NT2/D1 (cell line): Measurements from ENCODE around the gene CELSR1.

ENCODE experiments used
- DNase-seq: peaks from one replicate; pipeline ENCODE4 v3.0.0-alpha.2; 2011; ENCODE audit warnings: low read depth, low spot score
- H3K27me3 ChIP-seq: 2 replicates; pipeline ENCODE4 v1.6.0; 2011; ENCODE audit warnings: mild to moderate bottlenecking; ENCODE audit not compliant: insufficient read length, insufficient read depth
- H3K36me3 ChIP-seq: 2 replicates; pipeline ENCODE4 v1.6.1; 2011; ENCODE audit warnings: mild to moderate bottlenecking, low read length, mixed read lengths; ENCODE audit not compliant: insufficient read depth, insufficient read length
- H3K4me1 ChIP-seq: 2 replicates; pipeline ENCODE4 v1.5.1; 2011; ENCODE audit not compliant: insufficient read depth, insufficient read length
- H3K4me3 ChIP-seq: 2 replicates; pipeline ENCODE4 v1.5.1; 2011; ENCODE audit warnings: low read depth; ENCODE audit not compliant: insufficient read length
- H3K9ac ChIP-seq: 2 replicates; pipeline ENCODE4 v1.6.0; 2011; ENCODE audit warnings: low read depth; ENCODE audit not compliant: insufficient read length
- H3K9me3 ChIP-seq: 2 replicates; pipeline ENCODE4 v1.5.1; 2011; ENCODE audit warnings: mild to moderate bottlenecking, low read length; ENCODE audit not compliant: insufficient read depth
- SUZ12 ChIP-seq: IDR thresholded peaks from 2 replicates; pipeline ENCODE4 v1.6.1; 2011; ENCODE audit not compliant: insufficient read length, insufficient read depth; ENCODE audit errors: extremely low read depth
- YY1 ChIP-seq: IDR thresholded peaks from 2 replicates; pipeline ENCODE4 v1.6.1; 2011; ENCODE audit not compliant: insufficient read length, insufficient read depth
- ZNF274 ChIP-seq: IDR thresholded peaks from 2 replicates; pipeline ENCODE4 v1.6.1; 2011; ENCODE audit warnings: mild to moderate bottlenecking, low read depth, low read length

The CELSR1 gene

GRCh38 chr22:46340676-46341075 is 196.7 kb downstream of the CELSR1 start:
- no peak for TF ChIP-seq ZNF274
- TF ChIP-seq SUZ12, result no peak
- TF ChIP-seq YY1, result no peak
- no peak overlapping the region for H3K4me3 ChIP-seq
- no peaks in the 10 kb centered on the region for H3K9me3 ChIP-seq
- H3K4me1 ChIP-seq, result no peaks in the 10 kb centered on the region
- no peak for DNase-seq
- H3K27me3 ChIP-seq, result no peaks in the 10 kb centered on the region
- H3K9ac ChIP-seq, result no peak overlapping the region
- peaks cover 83% of the 10 kb centered on the region for H3K36me3 ChIP-seq

GRCh38 chr22:46339956-46340355 is 197.5 kb downstream of the CELSR1 start:
- Histone ChIP-seq H3K4me3 (no peak overlapping the region), H3K9ac (no peak overlapping the region), H3K36me3 (peaks cover 77% of the 10 kb centered on the region), H3K9me3 (no peaks in the 10 kb centered on the region), H3K27me3 (no peaks in the 10 kb centered on the region), H3K4me1 (no peaks in the 10 kb centered on the region)
- no peak for DNase-seq
- no peak for TF ChIP-seq SUZ12
- no peak for TF ChIP-seq YY1
- TF ChIP-seq ZNF274, result no peak

GRCh38 chr22:46338636-46339035 is 198.8 kb downstream of the CELSR1 start:
- no peaks in the 10 kb centered on the region for H3K27me3 ChIP-seq
- H3K4me1 ChIP-seq, result no peaks in the 10 kb centered on the region
- H3K4me3 ChIP-seq, result no peak overlapping the region
- no peaks in the 10 kb centered on the region for H3K9me3 ChIP-seq
- DNase-seq, result no peak
- peaks cover 63% of the 10 kb centered on the region for H3K36me3 ChIP-seq
- TF ChIP-seq SUZ12, result no peak
- no peak overlapping the region for H3K9ac ChIP-seq

GRCh38 chr22:46337870-46338269 is 199.6 kb downstream of the CELSR1 start:
- Histone ChIP-seq H3K9ac (no peak overlapping the region), H3K36me3 (peaks cover 64% of the 10 kb centered on the region)
- DNase-seq, result no peak

GRCh38 chr22:46336119-46337078 is 201.0 kb downstream of the CELSR1 start:
- H3K9me3 ChIP-seq, result no peaks in the 10 kb centered on the region
- H3K4me1 ChIP-seq, result no peaks in the 10 kb centered on the region
- H3K27me3 ChIP-seq, result no peaks in the 10 kb centered on the region
- H3K9ac ChIP-seq, result peak overlapping the region; percentile 96
- peak overlapping the region; percentile 93 for H3K4me3 ChIP-seq
- TF ChIP-seq SUZ12, result no peak
- TF ChIP-seq ZNF274, result no peak
- no peak for TF ChIP-seq YY1
- H3K36me3 ChIP-seq, result peaks cover 64% of the 10 kb centered on the region
- DNase-seq, result no peak

More at GRCh38 chr22:46337870-46338269, 199.6 kb downstream of the CELSR1 start:
- Histone ChIP-seq H3K4me1 (no peaks in the 10 kb centered on the region), H3K27me3 (no peaks in the 10 kb centered on the region), H3K4me3 (no peak overlapping the region), H3K9me3 (no peaks in the 10 kb centered on the region)
- TF ChIP-seq ZNF274, result no peak
- TF ChIP-seq YY1, result no peak
- no peak for TF ChIP-seq SUZ12

- no peaks in the 10 kb centered on the region for H3K27me3 ChIP-seq
- peak within 1 kb of the TSS; percentile 96 for H3K9ac ChIP-seq
- DNase-seq, result peak; percentile 70
- peak within 1 kb of the TSS; percentile 93 for H3K4me3 ChIP-seq
- TF ChIP-seq ZNF274 (no peak), YY1 (no peak), SUZ12 (no peak)
- H3K4me1 ChIP-seq, result no peaks in the 10 kb centered on the region
- H3K36me3 ChIP-seq, result peaks cover 65% of the 10 kb centered on the region
- H3K9me3 ChIP-seq, result no peaks in the 10 kb centered on the region
These were observed 202.0 kb downstream of the CELSR1 start, which contains the start of gene TRMU for GRCh38 chr22:46335201-46336118. TSS of gene TRMU (plus strand) at chr22:46335714. CDS start at chr22:46335765, 51 bp downstream.
